ENCODE measurements around the gene HOXC9. TPM values are rescaled to one million over a fixed set of nuclear protein-coding genes. Genes with fewer than 3 reads are reported as not detected.

The HOXC9 gene
- total and polyA plus RNA-seq, 2 of the 4 experiments (the other 2 are of a cell fraction) = 0.26 TPM; not detected in 1

- H3K9ac ChIP-seq (ENCODE audit: low read depth, low read length) = no peak overlapping the region
- 0% methylated on average over 9 of the region's 39 CpGs; no CpG with 5 or more reads in 1 of the 2 experiments for WGBS, 2 experiments (ENCODE audit: extremely low coverage in 2 of 2, insufficient read length in 1 of 2)
- no peak overlapping the region for H3K27ac ChIP-seq (ENCODE audit: insufficient read depth, low read length)
- no peak overlapping the region for H2BK5ac ChIP-seq (ENCODE audit: low read depth, low read length, poor library complexity, severe bottlenecking)
- no peak overlapping the region for H2BK15ac ChIP-seq (ENCODE audit: low read depth, low read length)
- no TSS peak for BruUV-seq (replicated peaks)
- H3K18ac ChIP-seq (ENCODE audit: low read depth, low read length) = no peak overlapping the region
- no peak overlapping the region for H3K4me2 ChIP-seq (ENCODE audit: low read depth, low read length)
- in situ Hi-C loops (cut with MboI; ENCODE audit: low sequenced_read_pairs) (no loop called here), dilution Hi-C loops (cut with HindIII; ENCODE audit: low sequenced_read_pairs, unreplicated experiment) (no loop called here), intact Hi-C loops (cut with micrococcal nuclease) (no loop called here)
- H2BK120ac ChIP-seq (ENCODE audit: low read depth, low read length) = no peak overlapping the region
- H2AK9ac ChIP-seq (replicated peaks; ENCODE audit: low read depth, low read length, poor library complexity) = no peak overlapping the region
- no peak overlapping the region for H3K14ac ChIP-seq (replicated peaks; ENCODE audit: low read depth, low read length)
- no peak overlapping the region for H2AK5ac ChIP-seq (ENCODE audit: low read depth, low read length)
- H3K56ac ChIP-seq (ENCODE audit: extremely low read depth, insufficient read depth, low read length) = no peak overlapping the region
- CTCF ChIA-PET = no interaction called here
- no peak overlapping the region for H3K23ac ChIP-seq (ENCODE audit: low read depth, low read length)
- no peak for DNase-seq
- H3K36me3 ChIP-seq (ENCODE audit: control insufficient read depth, insufficient read depth, low read length) = no peaks in the 10 kb centered on the region
- no peak overlapping the region for H4K8ac ChIP-seq (ENCODE audit: low read depth in 2 of 2, low read length in 2 of 2)
- no peak overlapping the region for H2BK20ac ChIP-seq (ENCODE audit: low read depth, low read length)
- POLR2A ChIA-PET (ENCODE audit: unreplicated experiment) = no interaction called here
- no peaks in the 10 kb centered on the region for H3K79me1 ChIP-seq (ENCODE audit: low read depth in 1 of 2, low read length in 2 of 2)
- no peak overlapping the region for H2AFZ ChIP-seq (replicated peaks; ENCODE audit: low read length, poor library complexity)
- TF ChIP-seq CTCF (conservative IDR thresholded peaks at IDR 0.05; ENCODE audit: low read depth, low read length) (no peak), CHD1 (IDR thresholded peaks at IDR 0.05; ENCODE audit: low read depth, low read length) (no peak), FOS (IDR thresholded peaks at IDR 0.05; ENCODE audit: low read depth, low read length) (no peak), RAD21 (IDR thresholded peaks at IDR 0.05; ENCODE audit: low read length) (no peak), RCOR1 (IDR thresholded peaks at IDR 0.05; ENCODE audit: insufficient replicate concordance, low read length) (no peak), POLR2A (IDR thresholded peaks at IDR 0.05; ENCODE audit: low read depth, low read length) (no peak), NFE2L2 (IDR thresholded peaks at IDR 0.05; ENCODE audit: low read depth, low read length) (no peak), CEBPB (IDR thresholded peaks at IDR 0.05; ENCODE audit: low read depth, low read length) (no peak), USF2 (IDR thresholded peaks at IDR 0.05; ENCODE audit: low read depth, low read length) (no peak), ELK1 (IDR thresholded peaks at IDR 0.05; ENCODE audit: borderline replicate concordance, low read depth, low read length) (no peak), SMC3 (IDR thresholded peaks at IDR 0.05; ENCODE audit: low read depth, low read length) (no peak), MXI1 (IDR thresholded peaks at IDR 0.05; ENCODE audit: borderline replicate concordance, low read depth, low read length) (no peak), MAFK (IDR thresholded peaks at IDR 0.05; ENCODE audit: low read depth, low read length) (no peak), BHLHE40 (IDR thresholded peaks at IDR 0.05; ENCODE audit: low read depth, low read length) (no peak), RFX5 (IDR thresholded peaks at IDR 0.05; ENCODE audit: low read depth, low read length) (no peak), MAZ (IDR thresholded peaks at IDR 0.05; ENCODE audit: borderline replicate concordance, low read depth, low read length) (no peak)
- no peak overlapping the region for H3K4me3 ChIP-seq (ENCODE audit: insufficient read depth, low read depth, low read length)
- no peaks in the 10 kb centered on the region for H3K9me1 ChIP-seq (ENCODE audit: insufficient read depth, low read length)
- H3K4me1 ChIP-seq (ENCODE audit: control insufficient read depth, insufficient read depth, low read length) = no peaks in the 10 kb centered on the region
- no peak overlapping the region for H3K4ac ChIP-seq (ENCODE audit: low read depth, low read length)
- peaks cover 93% of the 10 kb centered on the region for H3K27me3 ChIP-seq (ENCODE audit: control insufficient read depth, insufficient read depth, low read length)
- H3K9me3 ChIP-seq (ENCODE audit: control insufficient read depth, insufficient read depth, low read length) = peaks cover 7% of the 10 kb centered on the region
- H4K20me1 ChIP-seq (ENCODE audit: insufficient read depth, low read length) = no peaks in the 10 kb centered on the region
- ATAC-seq (ENCODE audit: low read depth) = no peak
- H4K91ac ChIP-seq (ENCODE audit: insufficient read depth, low read depth, low read length) = no peak overlapping the region
- H4K5ac ChIP-seq (ENCODE audit: low read depth, low read length) = no peak overlapping the region
Observed at GRCh38 chr12:53960187-53961024, 39.6 kb upstream of the HOXC9 start.
